ENCODE measurements around the gene PSAP.

PSAP gene

DNA sequence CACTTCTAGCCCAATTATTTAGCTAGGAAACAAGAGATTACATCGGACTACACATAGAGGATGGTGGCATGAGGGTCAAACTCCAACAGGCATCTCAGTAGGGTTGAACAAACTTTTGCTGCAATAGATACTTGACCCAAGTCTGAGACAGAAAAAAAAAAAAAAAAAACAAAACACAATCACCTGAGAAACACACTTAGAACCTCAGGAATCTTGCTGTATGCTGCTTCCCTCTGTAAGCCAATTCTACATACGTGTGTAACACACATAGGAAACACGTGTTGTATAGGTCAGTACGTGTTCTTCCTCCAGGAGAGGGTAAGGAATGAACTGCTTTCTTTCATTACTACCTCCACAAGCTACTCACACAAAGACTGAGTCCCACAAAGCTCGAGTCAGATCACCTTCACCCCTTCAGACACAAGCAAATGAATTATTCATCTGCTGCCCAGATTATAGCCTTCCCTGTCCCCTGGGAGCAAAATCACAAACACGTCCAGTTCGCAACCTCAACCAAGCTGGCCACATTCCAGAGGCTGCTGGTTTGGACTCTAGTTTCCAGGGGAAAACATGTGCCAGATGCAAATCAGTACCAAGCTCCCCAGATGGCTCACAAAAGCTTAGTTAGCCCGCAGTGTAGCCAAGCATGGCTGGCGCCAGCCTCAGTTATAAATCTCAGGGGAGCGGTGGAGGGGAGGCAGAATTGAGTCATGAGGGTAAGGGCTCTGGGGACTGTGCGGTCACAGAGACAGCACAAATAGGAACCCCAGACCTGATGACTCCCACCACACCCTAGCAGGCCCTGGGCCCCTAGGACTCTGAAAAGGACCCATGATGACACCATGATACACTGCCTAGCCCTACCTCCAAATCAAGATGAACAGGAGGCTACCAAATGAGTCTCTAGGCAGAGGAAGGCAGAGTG lies 15.1 kb downstream of the PSAP start:
- H3K4me1 ChIP-seq (ENCODE audit: insufficient read depth, low read length): peaks cover 54% of the 10 kb centered on the region
- no peak overlapping the region for H3K4me3 ChIP-seq (ENCODE audit: low read length)
- H3K36me3 ChIP-seq (ENCODE audit: insufficient read depth, low read length): peaks cover 24% of the 10 kb centered on the region

DNA sequence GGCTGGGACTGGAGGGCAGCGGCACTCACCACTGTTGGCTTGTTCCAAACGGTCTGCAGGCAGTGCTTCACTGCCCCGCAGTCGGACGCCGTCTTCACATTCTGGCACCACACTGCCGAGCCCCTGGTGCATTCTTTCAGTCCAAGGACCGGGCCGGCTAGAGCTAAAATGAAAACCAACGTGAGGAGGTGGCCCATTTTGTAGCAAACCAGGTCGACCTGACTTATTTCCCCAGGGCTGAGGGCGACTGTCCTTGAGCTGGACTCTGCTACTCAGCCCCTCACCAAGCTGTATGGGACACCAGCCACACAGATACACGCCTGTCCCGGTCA lies 16.7 kb downstream of the PSAP start:
- H2AFZ ChIP-seq (ENCODE audit: low read depth, low read length): no peak overlapping the region
- H3K9me3 ChIP-seq (ENCODE audit: low read length): no peaks in the 10 kb centered on the region
- H3K4me1 ChIP-seq (ENCODE audit: insufficient read depth, low read length): peaks cover 41% of the 10 kb centered on the region
- H3K4me3 ChIP-seq (ENCODE audit: low read length): no peak overlapping the region
- H3K36me3 ChIP-seq (ENCODE audit: insufficient read depth, low read length): peaks cover 39% of the 10 kb centered on the region
- H3K27me3 ChIP-seq (ENCODE audit: insufficient read depth, low read length): no peaks in the 10 kb centered on the region

More for the DNA sequence above, 15.1 kb downstream of the PSAP start:
- H3K9me3 ChIP-seq (ENCODE audit: low read length): no peaks in the 10 kb centered on the region
- no peaks in the 10 kb centered on the region for H3K27me3 ChIP-seq (ENCODE audit: insufficient read depth, low read length)
- no peak overlapping the region for H2AFZ ChIP-seq (ENCODE audit: low read depth, low read length)

DNA sequence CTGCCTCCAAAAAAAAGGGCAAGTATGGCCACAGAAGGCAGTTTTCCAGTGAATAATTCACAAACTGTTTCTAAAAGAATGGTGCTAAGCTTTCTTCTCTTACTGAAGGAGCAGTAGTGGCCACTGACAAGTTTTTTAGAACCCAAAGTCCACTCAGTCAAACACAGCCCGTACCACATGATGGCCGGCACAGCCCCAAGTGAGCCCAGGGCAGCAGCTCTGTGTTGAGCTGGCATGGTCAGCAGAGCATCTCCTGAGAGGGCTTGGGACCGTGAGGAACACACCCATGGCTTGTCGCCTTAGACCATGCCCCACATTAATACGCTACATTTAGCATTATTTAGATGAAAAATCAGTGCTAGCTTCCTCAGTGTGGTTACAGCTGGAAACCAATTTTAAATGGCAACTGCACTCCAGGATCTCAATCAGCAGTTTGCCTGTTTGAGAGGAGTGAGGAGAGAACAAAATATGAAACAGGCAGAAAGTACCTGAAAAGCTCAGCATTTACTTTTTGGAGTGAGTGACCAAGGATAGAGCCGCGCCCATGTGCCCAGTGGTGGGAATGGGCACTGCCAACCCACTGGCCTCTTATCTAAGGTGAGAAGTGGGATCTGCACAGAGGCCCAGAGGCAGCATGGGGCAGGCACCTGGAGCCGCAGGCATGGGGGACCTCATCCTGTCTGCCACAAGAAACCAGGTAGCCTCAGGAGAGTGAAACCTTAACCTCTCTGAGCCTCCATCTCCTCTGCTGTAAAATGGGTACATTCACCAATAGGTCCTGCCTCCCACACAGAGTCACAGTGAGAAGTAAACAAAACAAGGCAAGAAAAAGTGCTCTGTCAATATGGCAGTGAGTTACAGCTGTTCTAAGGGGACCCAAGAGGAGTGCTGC lies 17.4 kb downstream of the PSAP start:
- Histone ChIP-seq H2AFZ (ENCODE audit: low read depth, low read length) (no peak overlapping the region), H3K9me3 (ENCODE audit: low read length) (no peaks in the 10 kb centered on the region), H3K27me3 (ENCODE audit: insufficient read depth, low read length) (no peaks in the 10 kb centered on the region), H3K4me1 (ENCODE audit: insufficient read depth, low read length) (peaks cover 36% of the 10 kb centered on the region), H3K4me3 (ENCODE audit: low read length) (no peak overlapping the region), H3K36me3 (ENCODE audit: insufficient read depth, low read length) (peaks cover 45% of the 10 kb centered on the region)

DNA sequence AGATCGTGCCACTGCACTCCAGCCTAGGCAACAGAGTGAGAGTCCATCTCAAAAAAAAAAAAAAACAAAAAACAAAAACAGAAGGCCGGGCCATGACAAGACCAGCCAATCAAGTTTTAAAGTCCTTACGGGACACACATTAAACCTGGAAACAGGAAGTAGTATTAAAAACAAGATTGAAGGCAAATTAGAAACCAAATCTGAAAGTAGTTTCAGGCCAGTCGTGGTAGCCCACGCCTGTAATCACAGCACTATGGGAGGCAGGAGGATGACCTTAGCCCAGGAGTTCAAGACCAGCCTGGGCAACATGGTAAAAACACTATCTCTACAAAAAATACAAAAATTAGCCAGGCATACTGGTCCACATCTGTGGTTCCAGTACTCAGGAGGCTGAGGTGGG lies 18.1 kb downstream of the PSAP start:
- Histone ChIP-seq H3K4me1 (ENCODE audit: insufficient read depth, low read length) (peaks cover 29% of the 10 kb centered on the region), H3K4me3 (ENCODE audit: low read length) (no peak overlapping the region), H3K27me3 (ENCODE audit: insufficient read depth, low read length) (no peaks in the 10 kb centered on the region), H2AFZ (ENCODE audit: low read depth, low read length) (no peak overlapping the region), H3K36me3 (ENCODE audit: insufficient read depth, low read length) (peaks cover 50% of the 10 kb centered on the region), H3K9me3 (ENCODE audit: low read length) (no peaks in the 10 kb centered on the region)

DNA sequence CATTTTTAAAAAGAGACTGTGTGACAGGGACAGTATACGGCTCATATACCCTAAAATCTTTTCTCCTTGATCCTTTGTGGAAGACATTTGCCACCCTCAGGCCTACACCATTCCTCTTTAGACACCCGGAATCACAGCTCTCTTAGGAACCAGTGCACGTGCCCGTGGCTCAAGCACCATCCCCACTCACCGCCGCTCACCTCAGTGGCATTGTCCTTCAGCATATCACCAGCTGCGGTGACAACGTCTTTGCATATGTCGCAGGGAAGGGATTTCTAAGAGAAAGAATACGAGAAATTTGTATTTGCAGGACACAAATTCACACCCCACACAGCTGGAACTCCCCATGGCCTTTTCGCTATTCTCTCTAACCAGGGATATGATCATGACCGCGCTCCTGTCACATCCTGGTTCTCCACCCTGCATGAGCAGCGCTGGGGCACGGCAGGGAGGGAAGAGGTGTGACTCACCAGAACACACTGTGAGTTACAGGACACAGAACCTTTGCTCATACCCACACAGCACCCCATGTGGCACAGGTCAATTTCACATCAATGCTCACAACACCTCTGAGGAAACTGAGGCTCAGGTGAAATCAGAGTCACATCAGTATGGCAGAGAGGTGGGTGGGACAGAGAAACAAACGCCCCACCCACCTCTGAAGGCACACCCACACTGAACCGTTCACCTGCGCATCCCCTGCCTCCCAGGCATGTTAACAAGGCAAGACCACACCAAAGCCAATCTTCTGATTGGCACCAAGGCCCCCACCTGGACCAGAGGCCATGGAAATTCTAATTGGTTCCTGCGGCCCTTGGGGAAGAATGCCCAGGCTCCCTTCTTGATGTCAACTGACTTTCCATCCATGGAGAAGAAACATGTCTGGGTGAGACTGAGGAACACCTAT lies 19.2 kb downstream of the PSAP start:
- Histone ChIP-seq H2AFZ (ENCODE audit: low read depth, low read length) (no peak overlapping the region), H3K27me3 (ENCODE audit: insufficient read depth, low read length) (no peaks in the 10 kb centered on the region), H3K9me3 (ENCODE audit: low read length) (no peaks in the 10 kb centered on the region), H3K4me1 (ENCODE audit: insufficient read depth, low read length) (peaks cover 18% of the 10 kb centered on the region), H3K4me3 (ENCODE audit: low read length) (no peak overlapping the region), H3K36me3 (ENCODE audit: insufficient read depth, low read length) (peaks cover 50% of the 10 kb centered on the region)

DNA sequence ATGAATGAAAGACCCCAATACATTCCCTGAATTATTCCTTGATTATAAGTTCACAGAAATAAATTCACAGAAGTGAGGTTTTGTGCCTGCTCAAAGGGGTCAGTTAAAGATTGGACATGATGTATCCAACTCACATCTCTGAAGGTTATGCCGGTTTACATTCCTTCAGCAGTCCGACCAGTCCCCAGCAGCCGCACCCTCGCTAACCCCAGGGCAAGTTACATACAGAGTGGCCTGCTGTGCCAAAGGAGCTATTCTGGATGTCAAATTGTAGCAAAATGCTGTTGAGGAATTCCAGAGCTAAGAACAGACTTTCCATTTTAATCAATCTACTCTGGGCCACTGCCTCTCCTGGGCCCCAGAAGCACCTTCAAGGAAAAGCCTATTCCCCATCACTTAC lies 20.3 kb downstream of the PSAP start:
- H3K36me3 ChIP-seq (ENCODE audit: insufficient read depth, low read length): peaks cover 62% of the 10 kb centered on the region
- H3K9me3 ChIP-seq (ENCODE audit: low read length): no peaks in the 10 kb centered on the region
- H2AFZ ChIP-seq (ENCODE audit: low read depth, low read length): no peak overlapping the region
- no peak overlapping the region for H3K4me3 ChIP-seq (ENCODE audit: low read length)
- H3K27me3 ChIP-seq (ENCODE audit: insufficient read depth, low read length): no peaks in the 10 kb centered on the region
- H3K4me1 ChIP-seq (ENCODE audit: insufficient read depth, low read length): peaks cover 6% of the 10 kb centered on the region

DNA sequence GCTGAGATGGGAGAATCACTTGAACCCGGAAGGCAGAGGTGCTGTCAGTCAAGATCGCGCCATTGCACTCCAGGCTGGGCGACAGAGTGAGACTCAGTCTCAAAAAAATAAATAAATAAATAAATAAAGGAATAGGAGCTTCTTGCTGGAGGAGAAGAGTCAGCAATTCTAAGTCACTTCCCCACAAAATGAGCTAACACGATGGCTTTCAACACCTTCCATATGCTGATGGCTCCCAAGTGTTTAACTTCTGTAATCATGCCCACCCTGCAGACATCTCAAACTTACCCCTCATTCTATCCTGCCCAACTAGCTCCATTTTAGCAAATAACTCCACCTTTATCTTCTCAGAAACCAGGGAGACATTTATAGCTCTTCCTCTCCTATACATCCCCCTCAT lies 21.2 kb downstream of the PSAP start:
- Histone ChIP-seq H3K36me3 (ENCODE audit: insufficient read depth, low read length) (peaks cover 70% of the 10 kb centered on the region), H2AFZ (ENCODE audit: low read depth, low read length) (no peak overlapping the region), H3K9me3 (ENCODE audit: low read length) (no peaks in the 10 kb centered on the region), H3K4me3 (ENCODE audit: low read length) (no peak overlapping the region), H3K4me1 (ENCODE audit: insufficient read depth, low read length) (no peaks in the 10 kb centered on the region), H3K27me3 (ENCODE audit: insufficient read depth, low read length) (no peaks in the 10 kb centered on the region)

DNA sequence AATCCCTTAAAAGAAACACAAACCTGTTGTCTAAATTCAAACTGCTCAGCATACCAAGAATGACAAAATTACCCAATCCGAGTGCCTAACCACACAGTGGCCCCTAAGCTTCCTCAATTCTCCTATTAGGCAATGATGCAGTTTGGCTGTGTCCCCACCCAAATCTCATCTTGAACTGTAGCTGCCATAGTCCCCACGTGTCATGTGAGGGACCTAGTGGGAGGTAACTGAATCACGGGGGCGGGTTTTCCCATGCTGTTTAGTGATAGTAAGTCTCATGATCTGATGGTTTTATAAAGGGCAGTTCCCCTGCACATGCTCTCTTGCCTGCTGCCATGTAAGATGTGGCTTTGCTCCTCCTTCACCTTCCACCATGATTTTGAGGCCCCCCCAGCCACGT lies 21.9 kb downstream of the PSAP start:
- no peak overlapping the region for H2AFZ ChIP-seq (ENCODE audit: low read depth, low read length)
- H3K4me1 ChIP-seq (ENCODE audit: insufficient read depth, low read length): no peaks in the 10 kb centered on the region
- H3K36me3 ChIP-seq (ENCODE audit: insufficient read depth, low read length): peaks cover 78% of the 10 kb centered on the region
- no peaks in the 10 kb centered on the region for H3K9me3 ChIP-seq (ENCODE audit: low read length)
- no peaks in the 10 kb centered on the region for H3K27me3 ChIP-seq (ENCODE audit: insufficient read depth, low read length)
- H3K4me3 ChIP-seq (ENCODE audit: low read length): no peak overlapping the region

DNA sequence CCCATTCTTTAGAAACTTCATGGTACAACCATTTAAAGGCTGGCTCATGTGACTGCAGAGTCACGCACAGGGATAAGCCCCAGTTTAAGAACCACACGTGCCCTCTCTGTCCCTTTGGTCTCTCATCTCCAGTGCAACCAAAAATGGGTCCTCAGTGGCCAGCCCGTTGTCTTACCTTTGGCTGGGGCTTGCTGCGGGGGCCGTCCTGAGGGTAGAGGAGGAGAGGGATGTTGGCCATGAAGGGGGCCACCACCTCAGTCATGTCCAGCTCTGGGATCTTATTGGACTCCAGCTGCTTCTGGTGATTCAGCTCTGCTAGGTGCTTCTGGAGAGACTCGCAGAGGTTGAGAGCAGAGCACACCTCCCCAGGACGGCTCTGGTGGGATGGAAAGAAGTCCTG lies 22.3 kb downstream of the PSAP start:
- Histone ChIP-seq H3K9me3 (ENCODE audit: low read length) (no peaks in the 10 kb centered on the region), H3K4me3 (ENCODE audit: low read length) (no peak overlapping the region), H3K4me1 (ENCODE audit: insufficient read depth, low read length) (no peaks in the 10 kb centered on the region), H2AFZ (ENCODE audit: low read depth, low read length) (no peak overlapping the region), H3K27me3 (ENCODE audit: insufficient read depth, low read length) (no peaks in the 10 kb centered on the region), H3K36me3 (ENCODE audit: insufficient read depth, low read length) (peaks cover 80% of the 10 kb centered on the region)

DNA sequence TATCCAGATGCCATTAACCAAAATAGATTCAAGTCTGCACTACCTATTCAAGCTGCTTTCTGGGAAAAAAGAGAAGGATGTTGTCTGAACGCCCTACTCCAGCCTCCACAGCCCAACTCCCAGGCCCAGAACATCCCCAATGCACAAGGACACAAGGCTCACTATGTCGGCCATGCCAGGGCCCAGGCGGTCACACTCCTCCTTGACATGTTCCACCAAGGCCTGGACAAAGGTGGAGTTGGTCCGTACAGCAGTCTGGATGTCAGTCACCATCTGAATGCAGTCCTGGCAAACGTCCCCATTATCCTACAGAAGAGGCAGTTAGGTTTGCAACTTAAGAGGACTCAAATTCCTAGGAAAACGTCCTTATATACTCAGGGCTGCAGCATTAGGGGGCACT lies 23.2 kb downstream of the PSAP start:
- no peak overlapping the region for H3K4me3 ChIP-seq (ENCODE audit: low read length)
- peaks cover 86% of the 10 kb centered on the region for H3K36me3 ChIP-seq (ENCODE audit: insufficient read depth, low read length)
- H3K27me3 ChIP-seq (ENCODE audit: insufficient read depth, low read length): no peaks in the 10 kb centered on the region
- H3K9me3 ChIP-seq (ENCODE audit: low read length): no peaks in the 10 kb centered on the region
- no peaks in the 10 kb centered on the region for H3K4me1 ChIP-seq (ENCODE audit: insufficient read depth, low read length)
- H2AFZ ChIP-seq (ENCODE audit: low read depth, low read length): no peak overlapping the region

DNA sequence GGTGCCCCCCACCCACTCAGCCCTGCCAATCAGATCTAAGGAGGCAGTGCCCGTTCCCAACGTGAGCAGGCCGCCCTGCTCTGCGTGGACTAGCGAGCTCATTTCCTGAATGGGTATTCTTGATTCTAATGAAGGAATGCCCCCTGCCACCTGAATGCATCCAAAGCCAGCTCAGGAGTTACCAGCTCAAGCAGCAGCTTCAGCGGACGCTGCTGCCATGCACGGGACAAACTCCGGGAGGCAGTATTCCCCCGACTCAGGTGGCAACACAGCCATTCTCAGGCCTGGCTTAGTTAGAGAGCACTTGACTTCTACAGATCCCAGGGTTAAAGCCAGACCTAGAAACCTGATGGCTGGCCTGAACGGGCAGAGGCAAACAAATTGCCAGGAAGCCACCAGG lies 25.8 kb downstream of the PSAP start:
- H3K4me3 ChIP-seq (ENCODE audit: low read length): no peak overlapping the region
- H2AFZ ChIP-seq (ENCODE audit: low read depth, low read length): no peak overlapping the region
- peaks cover 85% of the 10 kb centered on the region for H3K36me3 ChIP-seq (ENCODE audit: insufficient read depth, low read length)

DNA sequence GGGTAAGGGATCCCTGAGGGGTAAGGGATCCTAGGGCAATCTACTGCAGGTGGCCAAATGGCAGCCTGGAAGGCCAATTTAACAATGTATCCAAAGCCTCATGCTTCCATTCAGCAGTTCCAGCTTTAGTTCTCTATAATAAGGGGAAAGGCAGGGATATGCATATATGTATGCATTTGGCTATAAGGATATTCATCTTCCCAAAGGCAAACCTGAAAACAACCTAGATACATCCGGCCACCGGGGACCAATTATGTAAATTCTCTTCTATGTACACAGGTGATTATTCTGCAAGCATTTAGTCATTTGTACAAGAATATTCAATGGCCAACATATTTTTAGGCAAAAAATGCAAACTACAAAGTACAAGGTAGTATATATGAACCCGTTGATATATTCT lies 26.7 kb downstream of the PSAP start:
- no peak overlapping the region for H3K4me3 ChIP-seq (ENCODE audit: low read length)
- H3K36me3 ChIP-seq (ENCODE audit: insufficient read depth, low read length): peaks cover 87% of the 10 kb centered on the region
- H3K9me3 ChIP-seq (ENCODE audit: low read length): no peaks in the 10 kb centered on the region
- H3K27me3 ChIP-seq (ENCODE audit: insufficient read depth, low read length): no peaks in the 10 kb centered on the region
- no peak overlapping the region for H2AFZ ChIP-seq (ENCODE audit: low read depth, low read length)
- H3K4me1 ChIP-seq (ENCODE audit: insufficient read depth, low read length): no peaks in the 10 kb centered on the region

More for the DNA sequence above, 25.8 kb downstream of the PSAP start:
- H3K27me3 ChIP-seq (ENCODE audit: insufficient read depth, low read length): no peaks in the 10 kb centered on the region
- H3K9me3 ChIP-seq (ENCODE audit: low read length): no peaks in the 10 kb centered on the region
- no peaks in the 10 kb centered on the region for H3K4me1 ChIP-seq (ENCODE audit: insufficient read depth, low read length)
